ENCODE results near the gene BACE2.

BACE2 gene

DNA sequence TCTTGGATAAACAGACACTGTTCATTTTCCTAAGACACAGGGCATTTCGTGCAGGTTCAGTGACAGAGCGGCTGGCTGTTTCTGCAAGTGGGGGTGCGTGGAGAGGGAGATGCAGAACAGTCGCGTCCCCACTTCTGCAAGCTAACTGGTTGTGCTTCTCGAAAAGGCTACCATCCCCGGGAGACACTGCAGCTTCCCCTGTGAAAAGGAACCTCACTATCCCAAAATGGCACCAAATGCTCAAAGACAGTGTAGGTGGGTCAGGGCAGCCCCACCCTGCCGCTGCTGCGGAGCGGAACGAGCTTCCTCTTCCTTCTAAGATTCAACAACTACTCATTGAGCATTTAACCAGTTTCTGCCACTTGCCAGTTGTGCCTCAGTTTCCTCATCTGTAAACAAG is 19.2 kb upstream of the BACE2 start:
- no peak for DNase-seq (ENCODE audit: low spot score)

DNA sequence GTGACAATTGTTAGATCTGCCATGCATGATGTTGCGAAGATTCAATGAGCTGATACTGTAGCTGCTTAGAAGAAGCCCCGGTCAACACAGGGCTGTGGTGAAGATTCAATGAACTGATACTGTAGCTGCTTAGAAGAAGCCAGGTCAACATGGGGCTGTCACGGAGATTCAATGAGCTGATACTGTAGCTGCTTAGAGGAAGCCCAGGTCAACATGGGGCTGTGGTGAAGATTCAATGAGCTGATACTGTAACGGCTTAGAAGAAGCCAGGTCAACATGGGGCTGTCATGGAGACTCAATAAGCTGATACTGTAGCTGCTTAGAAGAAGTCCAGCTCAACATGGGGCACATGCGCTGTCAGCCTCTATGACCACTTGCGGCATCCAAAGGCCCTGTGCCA is 18.8 kb upstream of the BACE2 start:
- no peak for DNase-seq (ENCODE audit: low spot score)

DNA sequence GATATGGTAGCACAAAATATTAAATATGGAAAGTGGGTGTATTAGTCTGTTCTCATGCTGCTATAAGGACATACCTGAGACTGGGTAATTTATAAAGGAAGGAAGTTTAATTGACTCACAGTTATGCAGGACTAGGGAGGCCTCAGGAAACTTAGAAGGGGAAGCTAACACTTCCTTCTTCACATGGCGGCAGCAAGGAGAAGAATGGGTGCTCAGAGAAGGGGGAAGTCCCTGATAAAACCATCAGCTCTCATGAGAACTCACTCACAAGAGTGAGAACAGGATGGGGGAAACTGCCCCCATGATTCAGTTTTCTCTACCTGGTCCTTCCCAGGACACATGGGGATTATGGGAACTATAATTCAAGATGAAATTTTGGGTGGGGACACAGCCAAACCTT is 15.8 kb upstream of the BACE2 start:
- no peak for DNase-seq (ENCODE audit: low spot score)

DNA sequence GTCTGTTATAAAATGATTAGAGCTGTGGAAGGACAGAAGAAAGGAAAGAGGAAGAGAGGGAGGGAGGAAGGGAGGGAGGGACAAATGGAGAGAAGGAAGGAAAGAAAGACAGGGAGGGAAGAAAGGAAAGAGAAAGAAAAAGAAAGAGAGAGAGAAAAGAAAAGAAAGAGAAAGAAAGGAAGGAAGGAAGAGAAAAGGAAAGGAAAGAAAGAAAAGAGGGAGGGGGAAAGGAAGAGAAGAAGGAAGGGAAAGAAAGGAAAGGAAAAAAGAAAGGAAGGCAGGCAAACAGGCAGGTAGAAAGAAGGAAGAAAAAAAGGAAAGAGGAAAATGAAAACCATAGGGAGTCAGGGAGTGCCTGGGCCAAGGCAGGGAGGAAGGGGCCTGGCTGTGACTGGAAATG is 14.5 kb upstream of the BACE2 start:
- no peak for DNase-seq (ENCODE audit: low spot score)

DNA sequence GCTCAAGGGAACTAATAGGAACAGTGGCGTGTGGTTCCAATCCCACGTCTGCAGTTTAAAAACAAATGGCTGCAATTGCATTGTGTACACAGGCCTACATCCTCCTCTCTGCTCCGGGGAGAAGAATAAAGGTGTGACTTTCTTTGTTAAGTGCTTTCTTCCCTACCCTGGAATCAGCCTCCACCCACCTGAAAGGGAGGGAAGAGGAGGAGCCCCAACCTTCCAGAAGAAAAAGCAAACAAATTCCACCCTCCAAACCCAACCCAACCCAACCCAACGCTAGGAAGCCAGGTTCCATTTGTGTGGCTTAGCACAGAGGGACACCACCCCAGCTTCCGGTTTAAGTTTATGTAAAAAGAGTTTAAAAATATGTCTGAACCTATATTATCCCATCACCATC is 11.8 kb upstream of the BACE2 start:
- no peak for DNase-seq (ENCODE audit: low spot score)

DNA sequence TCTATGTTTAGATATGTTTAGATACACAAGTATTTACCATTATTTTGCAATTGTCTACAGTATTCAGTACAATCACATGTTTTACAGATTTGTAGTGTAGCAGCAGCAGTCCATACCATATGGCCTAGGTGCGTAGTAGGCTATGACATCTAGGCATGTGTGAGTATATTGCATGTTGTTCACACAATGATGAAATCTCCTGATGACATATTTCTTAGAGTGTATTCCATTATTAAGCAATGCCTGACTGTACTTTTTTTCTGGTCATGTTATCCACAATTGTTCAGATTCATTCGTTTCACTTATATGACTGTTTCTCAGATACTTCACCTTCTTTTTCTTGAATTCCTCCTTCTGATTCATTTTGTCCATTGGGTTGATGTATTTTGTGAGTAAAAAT is 9.9 kb upstream of the BACE2 start:
- no peak for DNase-seq (ENCODE audit: low spot score)

DNA sequence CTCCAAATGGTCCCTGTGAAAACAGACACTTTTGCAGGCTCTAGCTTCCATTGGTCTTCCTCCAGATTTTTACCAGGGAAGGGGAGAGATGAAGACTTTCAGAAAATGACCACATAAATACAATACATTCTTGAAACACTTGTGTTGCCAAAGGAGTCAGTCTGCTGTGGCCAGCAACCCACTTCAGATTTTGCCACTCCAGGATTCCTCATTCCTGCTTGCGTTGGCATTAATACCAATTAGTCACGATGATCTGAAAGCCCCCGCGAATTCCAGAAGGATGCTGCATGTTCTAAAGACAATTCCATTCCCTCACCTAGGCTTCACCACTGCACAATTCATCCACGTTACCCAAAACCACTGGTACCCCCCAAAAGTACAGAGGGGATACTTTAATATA is 7.9 kb upstream of the BACE2 start:
- DNase-seq (ENCODE audit: low spot score), result no peak

DNA sequence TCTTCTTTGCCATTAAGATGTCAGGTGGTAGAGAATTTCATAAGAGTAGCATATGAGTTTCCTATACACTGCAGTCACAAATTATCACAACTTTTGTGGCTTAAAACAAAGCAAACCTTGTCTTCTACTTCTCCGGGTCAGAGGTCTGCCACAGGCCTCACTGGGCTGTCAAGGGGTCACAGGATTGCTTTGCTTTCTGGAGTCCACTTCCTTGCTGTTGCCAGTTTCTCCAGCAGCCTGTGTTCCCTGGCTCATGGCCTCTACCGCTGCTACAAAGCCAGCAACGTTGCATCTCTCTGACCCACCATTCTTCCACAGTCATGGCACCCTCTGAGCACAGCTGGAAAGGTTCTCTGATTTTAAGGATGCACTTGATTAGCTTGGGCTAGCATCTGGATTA is 6.5 kb upstream of the BACE2 start:
- no peak for DNase-seq (ENCODE audit: low spot score)

DNA sequence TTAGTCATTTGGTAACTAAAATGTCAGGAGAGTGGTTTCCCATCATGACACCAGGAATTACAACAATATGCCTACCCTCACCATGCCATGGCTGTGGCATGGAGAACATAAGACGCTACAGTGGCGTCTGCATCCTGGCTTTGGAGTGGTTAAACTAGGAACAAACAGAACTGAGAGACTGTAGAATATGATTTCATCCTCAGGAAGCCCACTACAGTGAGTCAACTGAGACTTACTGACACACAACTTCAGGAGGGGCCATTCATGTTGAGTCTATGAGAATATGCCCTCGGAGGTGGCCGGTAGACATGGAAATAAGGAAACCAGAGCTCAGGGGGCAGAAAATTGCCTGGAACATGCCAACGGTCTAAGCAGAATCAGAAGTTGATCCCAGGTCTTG is 5.9 kb upstream of the BACE2 start:
- no peak for DNase-seq (ENCODE audit: low spot score)

DNA sequence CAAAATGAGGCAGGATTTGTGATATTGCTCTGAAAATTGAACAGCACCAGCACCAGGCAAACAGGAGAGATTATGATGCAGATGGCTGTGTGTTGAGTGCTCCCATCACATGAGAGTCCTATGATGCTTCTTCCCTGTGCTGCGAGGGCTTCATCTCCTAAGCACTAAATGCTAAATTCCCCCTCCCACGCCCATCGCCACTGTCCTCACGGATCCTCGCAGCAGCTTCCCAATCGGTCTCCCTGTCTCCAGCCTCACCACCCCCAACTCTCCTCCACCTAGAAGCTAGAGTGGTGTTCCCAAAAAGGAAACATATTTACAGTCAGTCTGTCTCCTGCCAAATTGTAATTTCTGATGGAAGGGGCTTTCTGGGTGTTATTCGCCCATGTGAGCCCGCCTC is 4.9 kb upstream of the BACE2 start:
- no peak for DNase-seq (ENCODE audit: low spot score)

DNA sequence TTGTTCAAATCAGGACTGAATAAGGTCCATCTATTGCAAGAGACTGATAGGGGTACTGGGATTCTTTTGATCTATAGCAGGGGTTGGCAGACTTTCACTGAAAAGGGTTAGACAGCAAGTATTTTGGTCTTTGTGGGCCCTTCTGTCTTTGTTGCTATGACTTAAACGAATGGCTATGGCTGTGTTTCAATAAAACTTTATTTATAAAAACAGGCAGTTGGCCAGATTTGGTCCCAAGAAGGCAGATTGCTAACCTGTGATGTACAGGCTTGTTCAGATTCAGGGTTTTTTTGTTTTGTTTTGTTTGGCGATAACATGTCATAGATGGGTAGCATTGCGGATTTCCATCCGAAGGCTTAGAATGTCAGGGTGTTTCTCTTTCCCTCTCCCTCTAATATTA is 3.9 kb upstream of the BACE2 start:
- no peak for DNase-seq (ENCODE audit: low spot score)

DNA sequence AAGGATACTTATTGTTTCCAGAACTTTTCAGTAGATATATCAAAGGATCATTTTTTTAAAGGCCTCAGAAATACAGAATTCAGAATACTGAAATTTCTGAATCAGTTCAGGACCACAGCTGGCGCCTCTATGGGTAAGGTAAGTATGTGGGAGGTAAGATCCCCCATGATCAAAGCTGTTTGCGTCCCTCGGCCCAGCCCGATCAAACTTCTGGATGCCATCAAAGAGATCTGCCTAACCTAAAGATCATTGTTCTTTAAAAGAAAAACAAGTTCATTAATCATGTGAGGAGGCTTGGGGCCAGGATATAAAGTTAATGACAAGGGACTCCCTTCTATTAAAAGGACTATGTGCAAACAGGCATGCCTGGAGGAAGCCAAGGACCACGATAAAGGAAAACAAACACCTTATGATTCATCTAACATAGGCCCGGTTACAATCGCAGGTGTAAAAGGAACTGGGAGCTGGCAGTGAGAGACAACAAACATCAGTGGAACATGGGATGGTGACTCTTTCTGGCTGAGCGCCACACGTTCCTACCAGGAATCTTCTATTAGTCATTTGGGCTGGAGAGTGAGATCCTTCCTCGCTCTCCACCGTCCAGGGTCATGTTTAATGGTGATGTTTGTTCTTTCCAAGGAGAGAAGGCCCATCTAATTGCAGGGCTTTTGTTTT is 2.8 kb upstream of the BACE2 start:
- DNase-seq (ENCODE audit: low spot score), result no peak

DNA sequence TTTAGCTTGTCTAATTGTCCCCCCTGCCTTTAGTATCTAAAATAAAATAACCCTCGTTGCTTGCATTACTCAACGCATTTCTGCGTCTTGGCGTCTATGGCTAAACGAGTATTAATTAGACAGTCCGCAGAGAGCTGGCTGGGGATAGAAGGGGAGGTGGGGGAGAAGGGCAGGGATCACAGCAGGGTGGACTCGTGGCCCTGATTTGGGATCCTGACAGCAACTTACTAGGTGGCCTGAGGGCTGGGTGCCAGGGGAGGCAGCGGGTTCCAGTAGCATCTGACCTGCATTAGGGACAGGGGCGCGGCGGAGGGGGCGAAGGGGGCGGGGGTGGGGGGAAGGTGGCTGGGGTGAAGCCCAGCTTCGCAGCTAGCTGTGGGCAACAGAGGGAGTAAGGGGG is 1.1 kb upstream of the BACE2 start:
- DNase-seq (ENCODE audit: low spot score), result no peak

DNA sequence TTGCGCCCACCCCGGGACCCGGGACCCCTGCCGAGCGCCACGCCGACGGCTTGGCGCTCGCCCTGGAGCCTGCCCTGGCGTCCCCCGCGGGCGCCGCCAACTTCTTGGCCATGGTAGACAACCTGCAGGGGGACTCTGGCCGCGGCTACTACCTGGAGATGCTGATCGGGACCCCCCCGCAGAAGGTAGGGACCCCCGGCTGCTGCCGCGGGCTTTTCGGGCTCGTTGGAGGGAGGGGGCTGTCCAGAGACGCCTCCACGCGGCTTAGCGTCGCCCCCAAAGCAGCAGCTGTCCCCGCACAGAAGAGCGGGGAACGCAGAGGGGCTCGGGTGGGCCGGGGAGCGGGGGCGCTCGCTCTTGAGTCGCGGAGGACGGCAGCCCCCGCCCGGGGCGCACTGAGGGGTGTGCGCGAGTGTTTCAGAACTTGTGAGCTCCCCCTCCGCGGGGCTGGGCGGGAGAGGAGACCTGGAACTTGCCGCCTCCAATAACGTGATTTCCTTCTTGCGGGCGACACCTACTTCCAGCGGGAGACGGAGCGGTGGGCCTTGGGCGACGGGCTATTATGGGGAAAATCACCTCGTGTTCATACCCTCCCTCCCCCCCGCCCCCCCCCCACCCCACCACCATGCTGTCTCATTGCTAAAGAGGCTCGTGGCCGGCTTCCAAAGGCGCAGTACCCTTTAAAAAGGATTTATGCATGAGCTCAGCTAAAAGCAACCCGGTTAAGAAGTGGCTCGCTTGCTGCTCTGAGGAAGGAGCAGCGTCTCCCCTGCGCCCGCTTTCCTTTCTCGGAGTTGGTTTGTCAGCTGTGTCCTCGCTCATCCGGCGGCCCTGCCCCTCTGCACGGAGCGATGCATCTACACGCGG is 664 bp downstream of the BACE2 start:
- no peak for DNase-seq (ENCODE audit: low spot score)

DNA sequence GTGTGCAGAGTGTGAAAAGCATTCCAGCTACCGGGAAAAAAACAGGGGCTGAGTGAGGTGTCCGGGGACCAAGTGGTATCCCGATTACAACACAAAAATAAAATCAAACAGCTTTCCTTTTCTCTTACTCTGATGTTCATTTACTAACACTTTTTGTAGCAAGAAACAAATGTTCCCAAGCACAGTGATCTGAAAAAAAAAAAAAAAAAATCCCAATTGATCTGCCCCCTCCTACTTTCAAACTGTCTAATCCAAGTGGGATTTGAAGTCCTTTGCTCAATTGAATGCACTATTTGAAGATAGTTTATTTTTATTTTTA is 1.3 kb downstream of the BACE2 start:
- DNase-seq (ENCODE audit: low spot score), result no peak

DNA sequence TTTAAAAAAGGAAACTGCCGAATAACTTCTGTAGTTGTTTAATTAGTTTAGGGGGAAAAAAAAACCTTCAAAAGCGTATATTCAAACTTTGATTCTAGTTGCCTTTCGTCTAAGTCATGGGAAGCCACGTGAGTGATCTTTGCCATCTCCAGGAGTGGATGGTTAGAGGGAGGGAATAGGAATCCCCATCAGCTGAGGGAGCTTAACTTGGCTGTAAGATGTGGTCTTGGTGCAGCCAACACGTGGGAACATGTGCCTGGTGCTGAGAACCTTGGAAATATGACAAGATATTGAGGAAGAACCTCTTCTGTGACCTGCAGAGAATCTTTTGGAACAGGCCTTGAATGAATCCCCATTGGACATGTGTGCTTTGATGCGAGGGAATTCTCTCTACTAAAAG is 1.7 kb downstream of the BACE2 start:
- DNase-seq (ENCODE audit: low spot score), result no peak

DNA sequence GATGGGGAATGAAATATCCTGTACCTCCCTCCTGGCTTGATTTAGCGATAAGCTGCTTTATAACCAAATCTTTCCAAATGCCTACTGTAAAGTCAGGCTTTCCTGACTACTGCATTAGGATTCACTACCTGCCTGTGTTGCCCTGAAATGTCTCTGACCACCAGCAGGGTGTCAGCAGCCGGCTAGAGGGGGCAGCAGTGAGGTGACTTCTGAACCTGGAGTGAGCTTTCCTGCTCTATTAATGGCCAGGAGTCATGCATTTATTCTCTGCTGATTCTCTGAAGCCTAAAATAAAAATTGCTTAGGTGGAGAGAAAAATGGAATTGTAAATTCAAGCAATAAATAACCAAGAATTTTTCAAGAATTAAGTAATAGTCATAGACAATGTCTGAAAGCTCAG is 2.5 kb downstream of the BACE2 start:
- DNase-seq (ENCODE audit: low spot score), result peak; percentile 15

DNA sequence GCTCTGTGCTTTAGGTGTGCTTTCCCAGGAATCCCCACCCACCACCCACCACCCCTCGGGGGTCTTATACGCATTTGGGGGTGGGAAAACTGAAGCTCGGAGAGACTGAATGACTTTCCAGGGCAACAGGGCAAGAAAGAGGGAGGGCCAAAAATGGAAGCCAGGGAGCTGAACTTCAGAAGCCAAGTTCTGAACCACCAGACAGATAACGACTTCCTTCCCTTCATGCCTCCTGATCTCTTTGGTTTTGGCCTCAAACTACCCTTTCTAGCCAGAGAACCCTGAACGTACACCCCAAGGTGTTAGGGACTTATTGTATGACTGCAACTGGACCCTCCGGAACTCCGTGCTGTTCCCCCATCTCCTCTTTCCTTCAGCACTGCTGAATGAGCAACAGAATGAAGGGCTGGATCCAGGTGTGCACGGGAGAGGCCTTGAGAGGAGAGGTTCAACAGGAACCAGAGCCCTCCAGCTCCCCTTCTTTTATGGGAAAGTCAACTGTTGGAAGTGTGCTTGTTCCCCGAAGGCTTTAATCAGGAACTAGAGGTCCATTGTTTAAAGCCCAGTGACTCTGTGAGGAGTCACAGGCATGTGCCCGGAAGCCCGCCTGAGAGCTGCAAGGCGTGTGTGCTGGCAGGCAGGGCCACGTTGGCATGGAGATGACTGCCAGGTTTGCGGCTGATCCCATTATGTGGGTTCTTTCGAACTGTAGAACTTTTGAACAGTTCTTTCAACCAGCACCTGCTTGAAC is 3.1 kb downstream of the BACE2 start:
- no peak for DNase-seq (ENCODE audit: low spot score)

DNA sequence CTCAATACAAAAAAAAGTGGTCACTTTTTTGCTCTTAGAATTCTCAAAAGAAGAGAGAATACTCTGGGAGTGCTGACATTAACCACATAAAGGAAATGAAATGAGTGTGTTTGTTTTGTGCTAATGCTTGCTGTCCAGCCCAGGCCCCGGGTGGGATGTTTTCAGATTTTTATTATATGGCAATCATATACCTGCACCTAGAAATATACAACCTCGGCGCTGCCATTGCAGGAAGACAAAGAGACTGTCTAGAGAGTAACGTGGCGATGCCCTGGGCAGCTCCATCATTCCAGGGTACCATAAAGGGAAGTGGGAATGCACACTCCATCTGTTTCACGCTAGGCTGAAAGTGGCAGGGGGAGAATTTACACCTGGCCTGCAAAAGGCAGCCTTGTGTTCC is 7.1 kb downstream of the BACE2 start:
- no peak for DNase-seq (ENCODE audit: low spot score)

DNA sequence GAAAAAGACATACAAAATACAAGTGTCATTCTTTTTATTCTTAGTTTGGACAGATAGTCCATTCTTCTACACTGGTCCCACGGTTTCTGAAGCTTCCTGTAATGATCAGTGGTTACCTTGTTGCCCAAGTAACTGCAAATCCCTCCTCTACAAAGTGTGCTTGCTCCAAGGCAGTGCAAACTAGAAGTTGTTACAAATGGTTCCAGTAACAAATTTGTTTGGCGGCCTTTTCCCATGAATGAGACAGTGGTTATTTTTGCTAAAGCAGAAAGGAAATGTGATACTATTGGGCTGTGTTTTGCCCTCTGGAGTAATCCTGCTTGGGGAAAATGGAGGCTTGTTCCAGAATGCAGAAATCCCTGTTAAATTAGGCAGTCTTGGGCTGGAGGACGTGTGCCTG is 8.9 kb downstream of the BACE2 start:
- DNase-seq (ENCODE audit: low spot score), result no peak

DNA sequence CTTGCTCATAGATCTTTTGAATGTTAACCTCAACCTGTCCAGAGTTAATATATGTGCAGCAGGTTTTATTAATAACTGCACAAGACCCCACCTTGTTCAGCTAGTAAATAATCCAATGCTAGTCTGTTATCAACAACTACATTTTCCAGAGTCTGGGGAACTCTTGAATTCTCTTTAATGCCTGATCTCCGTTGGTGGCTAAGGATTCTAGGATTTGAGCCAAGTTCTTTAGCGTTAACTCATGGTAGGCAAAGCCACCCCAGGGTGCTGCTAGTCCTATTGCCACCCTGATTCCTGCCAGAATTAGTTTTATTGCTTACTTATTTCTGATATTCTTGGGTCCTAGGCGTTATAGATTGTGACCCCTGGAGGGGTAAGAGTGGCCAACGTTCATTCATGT is 12.8 kb downstream of the BACE2 start:
- DNase-seq (ENCODE audit: low spot score), result no peak

DNA sequence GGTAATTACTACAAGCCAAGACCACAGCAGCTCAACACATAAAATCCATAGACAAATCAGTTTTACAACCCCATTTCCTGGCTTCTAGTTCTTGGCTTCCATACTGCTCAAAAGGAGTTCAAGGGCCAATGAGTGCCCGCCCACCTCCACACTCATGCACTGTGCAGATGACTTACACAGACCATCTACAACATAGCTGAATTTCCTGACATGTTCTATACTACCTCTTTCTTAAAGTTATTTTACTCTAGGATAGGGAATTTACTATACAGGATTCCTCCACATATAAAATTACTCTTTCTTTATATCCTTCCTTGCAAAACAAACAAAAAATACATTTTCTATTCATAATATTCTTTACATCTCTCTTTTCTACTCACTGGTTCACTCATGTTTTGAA is 14.6 kb downstream of the BACE2 start:
- DNase-seq (ENCODE audit: low spot score), result no peak

DNA sequence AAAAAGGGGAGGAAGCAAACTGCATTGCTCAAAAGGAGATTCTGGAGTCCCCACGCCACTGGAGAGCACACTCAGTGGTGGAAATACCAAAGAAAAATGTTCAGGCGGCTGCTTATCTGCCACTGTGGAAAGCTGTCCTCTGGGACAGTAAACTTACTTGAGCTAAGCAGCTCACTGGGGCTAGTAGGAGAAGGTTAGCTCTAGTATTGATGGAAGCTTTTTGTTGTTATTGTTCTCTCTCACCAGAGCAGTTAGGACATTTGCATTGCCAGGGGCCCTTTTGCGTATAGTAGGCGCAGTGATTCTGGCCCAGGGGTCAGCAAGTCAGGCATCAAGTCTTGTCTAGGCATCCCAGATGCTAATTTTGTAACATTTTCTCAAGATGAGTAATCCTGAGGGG is 15.6 kb downstream of the BACE2 start:
- DNase-seq (ENCODE audit: low spot score), result no peak
